ENCODE data around the gene OSBPL2. TPM values are rescaled to one million over a fixed set of nuclear protein-coding genes. Genes with fewer than 3 reads are reported as not detected.

Gene OSBPL2
- 10 to 100 TPM; 47.2 to 49.5 TPM for total RNA-seq

DNA sequence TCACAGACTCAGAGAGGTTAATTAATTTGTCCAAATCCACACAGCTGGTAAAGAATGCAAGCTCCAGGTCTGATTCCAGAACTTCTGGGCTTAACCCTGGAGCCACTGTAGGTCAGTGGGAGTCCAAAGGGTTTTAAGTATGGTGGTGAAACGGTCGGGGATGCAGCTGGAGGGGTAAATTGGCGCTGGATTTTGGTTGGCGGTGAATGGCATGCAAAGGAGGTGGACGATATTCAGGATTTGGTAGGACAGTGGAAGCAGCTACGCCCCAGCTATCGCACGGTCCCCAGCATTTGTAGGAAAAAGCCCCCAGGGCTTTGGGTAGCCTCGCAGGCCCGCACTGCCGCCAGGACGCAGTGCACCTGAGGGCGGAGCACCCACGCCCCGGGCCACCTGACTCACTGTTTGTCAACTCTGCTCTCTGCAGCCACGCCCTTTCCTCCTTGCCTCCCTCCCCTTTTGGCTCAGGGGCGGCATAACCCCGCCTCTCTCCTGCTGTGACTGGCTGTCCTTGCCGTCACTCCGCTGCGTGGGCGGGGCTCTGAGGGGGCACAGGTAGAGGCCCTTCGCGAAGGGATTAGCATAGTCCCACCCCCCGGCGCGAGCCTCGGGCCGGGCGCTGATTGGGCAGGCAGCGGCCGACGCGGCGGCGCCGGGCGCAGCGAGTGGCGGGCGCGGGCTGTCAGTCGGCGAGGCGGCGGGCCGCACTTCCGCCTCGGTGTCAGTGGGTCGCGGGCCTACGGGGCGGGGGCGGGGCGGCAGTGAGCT, at the start of gene OSBPL2:
OSBPL2 (plus strand) TSS at position 721 of the 768 bp plus-strand sequence. CDS start 17,664 bp downstream, outside the sequence.
- ATAC-seq (ENCODE audit: low read depth) (peak; percentile 98), DNase-seq (peak; percentile 100)
- H3K27ac Mint-ChIP-seq: peak within 1 kb of the TSS; percentile 77
- H3K4me3 Mint-ChIP-seq: peak within 1 kb of the TSS; percentile 75
- no peaks in the 10 kb centered on the region for H3K27me3 Mint-ChIP-seq
- POLR2A ChIA-PET: interaction anchor here (0.5 to 0.6 kb wide), 2 partner anchors 773 to 1750 kb away, joined by 3 read pairs; no protein-coding TSS in a partner anchor
- H3K4me1 Mint-ChIP-seq: peaks cover 17% of the 10 kb centered on the region
- no peaks in the 10 kb centered on the region for H3K36me3 Mint-ChIP-seq
- no peaks in the 10 kb centered on the region for H3K9me3 Mint-ChIP-seq

DNA sequence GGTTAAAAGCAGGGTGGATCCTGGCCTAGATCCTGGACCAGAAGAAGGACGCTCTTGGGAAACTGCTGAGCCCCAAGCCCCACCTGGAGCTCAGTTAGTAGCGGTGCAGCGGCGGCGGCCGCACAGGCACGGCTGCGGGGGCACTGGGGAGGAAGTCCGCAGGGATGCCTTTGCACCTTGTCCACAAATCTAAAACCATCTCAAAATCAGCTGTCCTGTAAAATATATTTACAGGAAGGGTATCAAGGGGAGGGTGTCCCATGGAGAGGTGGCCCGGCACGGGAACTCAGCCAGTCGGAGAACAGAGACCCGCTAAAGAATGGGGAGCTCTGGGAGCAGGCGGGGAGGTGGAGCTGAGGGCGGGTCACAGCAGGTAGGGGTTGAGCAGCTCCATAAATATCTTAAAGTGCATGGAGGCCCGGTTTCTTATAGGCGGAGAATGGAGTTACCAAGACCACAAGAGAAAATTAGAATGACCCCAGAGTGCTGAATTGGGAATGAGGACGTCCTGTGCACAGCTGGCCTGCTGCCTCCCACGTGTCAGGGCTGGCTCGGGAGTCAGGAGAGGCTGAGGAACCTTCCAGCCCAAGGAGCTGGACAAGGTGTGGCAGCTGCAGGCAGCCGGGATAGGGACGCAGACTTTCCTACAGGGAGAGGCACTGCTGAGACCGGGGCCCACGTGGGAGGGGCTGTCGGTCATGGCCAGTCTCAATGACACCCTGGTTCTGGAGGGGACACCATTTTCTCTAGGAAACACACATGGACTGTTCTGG, 47.5 kb upstream of the OSBPL2 start:
- Mint-ChIP-seq H3K4me1 (peaks cover 12% of the 10 kb centered on the region), H3K36me3 (peaks cover 7% of the 10 kb centered on the region), H3K9me3 (no peaks in the 10 kb centered on the region), H3K27ac (no peak overlapping the region), H3K4me3 (no peak overlapping the region), H3K27me3 (no peaks in the 10 kb centered on the region)
- ATAC-seq (ENCODE audit: low read depth): no peak
- no peak for DNase-seq
- POLR2A ChIA-PET: no interaction called here

DNA sequence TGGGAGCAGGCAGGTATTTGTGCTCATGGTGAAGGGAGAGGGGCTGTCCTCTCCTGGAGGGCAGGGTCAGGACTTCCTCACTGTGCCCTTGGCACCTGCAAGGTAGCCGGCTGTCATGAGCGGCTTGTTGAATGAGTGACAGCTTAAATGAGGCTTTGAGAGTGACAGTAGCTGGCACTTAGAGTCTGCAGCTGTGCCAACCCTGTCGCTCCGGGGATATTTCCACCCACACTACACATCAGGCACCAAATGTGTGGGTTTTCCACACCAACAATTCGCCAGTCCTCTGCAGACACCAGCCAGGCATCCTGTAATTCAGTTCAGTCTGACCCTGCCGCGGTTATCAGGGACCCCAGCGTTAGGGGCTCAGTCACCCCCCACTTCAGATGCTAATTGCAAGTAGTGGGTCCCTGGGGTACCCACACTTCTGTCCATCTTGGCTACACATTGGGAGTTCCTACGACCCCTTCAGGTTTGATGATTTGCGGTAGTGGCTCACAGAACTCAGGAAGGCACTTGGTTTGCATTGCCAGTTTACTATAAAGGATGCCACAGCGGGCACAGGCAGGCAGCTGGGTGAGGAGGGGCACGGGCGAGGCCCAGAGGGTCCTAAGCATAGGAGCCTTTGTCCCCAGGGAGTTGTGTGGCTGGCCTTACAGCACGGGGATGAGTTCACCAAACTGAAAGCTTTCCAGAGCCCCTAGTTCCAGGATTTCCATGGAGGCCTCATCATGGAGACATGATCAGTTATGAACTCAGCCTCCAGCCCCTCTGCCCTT, 46.4 kb upstream of the OSBPL2 start:
- Mint-ChIP-seq H3K9me3 (no peaks in the 10 kb centered on the region), H3K4me3 (no peak overlapping the region), H3K36me3 (peaks cover 7% of the 10 kb centered on the region), H3K4me1 (peaks cover 12% of the 10 kb centered on the region), H3K27ac (no peak overlapping the region), H3K27me3 (no peaks in the 10 kb centered on the region)
- no peak for DNase-seq
- POLR2A ChIA-PET: no interaction called here
- no peak for ATAC-seq (ENCODE audit: low read depth)

DNA sequence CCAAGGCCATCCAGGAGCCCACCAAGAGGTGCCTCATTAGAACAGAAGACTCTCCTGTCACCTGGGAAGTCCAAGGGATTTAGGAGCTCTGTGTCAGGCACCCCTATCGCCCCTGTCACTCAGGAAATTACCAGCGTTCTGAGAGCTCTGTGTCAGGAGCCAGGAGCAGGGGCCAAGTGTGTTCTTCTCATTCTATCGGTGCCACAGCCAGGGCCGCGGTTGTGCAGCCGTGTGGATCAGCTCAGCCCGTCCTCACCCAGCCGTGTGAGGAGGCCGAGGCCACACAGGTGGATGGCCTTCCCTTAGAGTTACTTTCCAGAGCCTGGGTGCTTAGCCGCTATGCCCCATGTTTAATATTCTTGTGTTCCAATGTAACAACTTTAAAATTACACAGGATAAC, 45.7 kb upstream of the OSBPL2 start:
- no peaks in the 10 kb centered on the region for H3K27me3 Mint-ChIP-seq
- no peaks in the 10 kb centered on the region for H3K9me3 Mint-ChIP-seq
- H3K36me3 Mint-ChIP-seq: peaks cover 7% of the 10 kb centered on the region
- DNase-seq (no peak), ATAC-seq (ENCODE audit: low read depth) (no peak)
- peaks cover 7% of the 10 kb centered on the region for H3K4me1 Mint-ChIP-seq
- H3K27ac Mint-ChIP-seq: no peak overlapping the region
- POLR2A ChIA-PET: no interaction called here
- no peak overlapping the region for H3K4me3 Mint-ChIP-seq

DNA sequence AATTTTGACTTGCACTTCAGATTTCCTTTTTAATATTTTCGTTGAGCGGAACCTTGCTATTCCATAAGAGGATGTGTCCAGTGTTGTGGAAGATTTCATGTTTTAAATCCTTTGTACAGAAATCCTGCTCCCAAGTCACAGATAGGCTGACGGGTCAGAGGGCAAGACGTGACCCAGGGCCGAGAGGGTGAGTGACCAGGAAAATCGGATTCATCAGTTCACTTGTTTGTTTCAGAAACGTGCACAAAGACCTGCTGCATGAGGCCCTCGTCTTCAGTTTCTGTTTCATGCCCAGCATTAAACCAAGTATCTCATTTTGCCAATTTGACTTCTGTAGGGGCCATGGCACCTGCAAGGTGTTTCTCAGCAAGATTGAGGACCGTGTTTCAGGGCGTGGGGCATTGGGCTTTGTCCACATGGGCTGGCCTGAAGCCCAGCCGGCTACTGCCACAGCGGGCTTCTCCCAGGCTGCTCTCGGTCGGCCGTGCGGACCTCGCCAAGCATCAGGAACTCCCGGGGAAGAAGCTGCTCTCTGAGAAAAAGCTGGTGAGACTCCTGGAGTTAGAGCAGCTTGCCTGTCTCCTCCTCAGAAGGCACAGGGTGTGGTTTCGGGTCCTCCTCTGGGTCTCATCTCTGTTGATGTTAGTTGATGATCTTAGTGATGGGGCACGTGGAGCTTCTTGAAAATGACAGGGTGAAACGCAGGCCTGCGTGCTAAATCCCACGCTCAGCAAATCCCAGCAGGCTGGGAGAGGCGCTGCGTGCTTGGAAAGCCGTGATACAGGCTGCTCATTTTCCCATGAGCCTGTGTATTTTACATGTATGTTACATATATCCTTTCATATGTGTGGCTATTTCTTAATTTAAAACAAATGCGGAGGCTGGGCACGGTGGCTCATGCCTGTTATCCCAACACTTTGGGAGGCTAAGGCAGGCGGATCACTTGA, 45.0 kb upstream of the OSBPL2 start:
- ATAC-seq (ENCODE audit: low read depth): no peak
- Mint-ChIP-seq H3K27ac (no peak overlapping the region), H3K4me1 (peaks cover 5% of the 10 kb centered on the region)

DNA sequence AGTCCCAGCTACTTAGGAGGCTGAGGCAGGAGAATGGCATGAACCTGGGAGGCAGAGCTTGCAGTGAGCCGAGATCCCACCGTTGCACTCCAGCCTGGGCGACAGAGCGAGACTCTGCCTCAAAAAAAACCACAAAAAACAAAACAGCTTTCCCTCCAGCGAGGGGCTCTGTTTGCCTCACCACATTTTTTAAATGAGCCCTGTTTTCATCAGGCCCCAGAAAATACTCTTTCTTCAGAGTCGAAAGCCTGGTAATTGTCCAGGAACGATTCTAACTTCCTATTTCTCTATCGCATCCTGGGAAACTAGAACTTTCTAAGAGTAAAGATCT, 43.3 kb upstream of the OSBPL2 start:
- POLR2A ChIA-PET: no interaction called here
- Mint-ChIP-seq H3K27ac (no peak overlapping the region), H3K36me3 (peaks cover 16% of the 10 kb centered on the region), H3K27me3 (no peaks in the 10 kb centered on the region), H3K4me1 (peaks cover 3% of the 10 kb centered on the region), H3K4me3 (no peak overlapping the region), H3K9me3 (no peaks in the 10 kb centered on the region)
- DNase-seq (no peak), ATAC-seq (ENCODE audit: low read depth) (no peak)

More for the DNA sequence above, 45.0 kb upstream of the OSBPL2 start:
- H3K27me3 Mint-ChIP-seq: no peaks in the 10 kb centered on the region
- no peaks in the 10 kb centered on the region for H3K9me3 Mint-ChIP-seq
- H3K36me3 Mint-ChIP-seq: peaks cover 7% of the 10 kb centered on the region
- POLR2A ChIA-PET: no interaction called here
- no peak overlapping the region for H3K4me3 Mint-ChIP-seq
- DNase-seq: no peak

DNA sequence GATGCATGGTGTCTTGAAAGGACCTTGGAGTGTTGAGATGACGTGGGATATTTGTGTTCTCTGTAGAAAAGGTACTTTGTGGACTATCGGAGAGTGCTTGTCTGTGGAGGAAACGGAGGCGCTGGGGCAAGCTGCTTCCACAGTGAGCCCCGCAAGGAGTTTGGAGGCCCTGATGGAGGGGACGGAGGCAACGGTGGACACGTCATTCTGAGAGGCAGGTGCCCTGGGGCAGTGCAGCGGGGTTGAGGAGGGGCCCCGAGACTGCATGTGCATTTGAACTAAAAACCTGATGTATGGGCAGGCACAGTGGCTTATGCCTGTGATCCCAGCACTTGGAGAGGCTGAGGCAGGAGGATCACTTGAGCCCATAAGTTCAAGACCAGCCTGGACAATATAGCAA, 42.6 kb upstream of the OSBPL2 start:
- DNase-seq (no peak), ATAC-seq (ENCODE audit: low read depth) (no peak)
- Mint-ChIP-seq H3K4me1 (peaks cover 1% of the 10 kb centered on the region), H3K9me3 (no peaks in the 10 kb centered on the region), H3K4me3 (no peak overlapping the region), H3K27me3 (no peaks in the 10 kb centered on the region), H3K27ac (no peak overlapping the region), H3K36me3 (peaks cover 18% of the 10 kb centered on the region)
- POLR2A ChIA-PET: no interaction called here

DNA sequence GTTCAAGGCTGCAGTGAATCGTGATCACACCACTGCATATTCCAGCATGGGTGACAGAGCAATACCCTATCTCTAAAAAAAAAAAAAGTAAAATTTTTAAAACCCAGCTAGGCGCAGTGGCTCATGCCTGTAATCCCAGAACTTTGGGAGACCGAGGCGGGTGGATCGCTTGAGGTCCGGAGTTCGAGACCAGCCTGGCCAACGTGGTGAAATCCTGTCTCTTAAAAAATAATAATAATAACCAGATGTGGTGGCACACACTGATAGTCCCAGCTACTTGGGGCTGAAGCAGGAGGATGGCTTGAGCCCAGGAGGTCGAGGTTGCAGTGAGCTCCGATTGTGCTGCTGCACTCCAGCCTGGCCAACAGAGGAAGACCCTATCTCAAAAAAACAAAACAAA, 42.0 kb upstream of the OSBPL2 start:
- no peaks in the 10 kb centered on the region for H3K9me3 Mint-ChIP-seq
- POLR2A ChIA-PET: interaction anchor here (0.7 kb wide), 1 partner anchor 83 kb away, joined by 3 read pairs; no protein-coding TSS in a partner anchor
- no peaks in the 10 kb centered on the region for H3K27me3 Mint-ChIP-seq
- H3K4me1 Mint-ChIP-seq: peaks cover 1% of the 10 kb centered on the region
- no peak overlapping the region for H3K4me3 Mint-ChIP-seq
- H3K27ac Mint-ChIP-seq: no peak overlapping the region
- ATAC-seq (ENCODE audit: low read depth) (no peak), DNase-seq (no peak)
- peaks cover 18% of the 10 kb centered on the region for H3K36me3 Mint-ChIP-seq

DNA sequence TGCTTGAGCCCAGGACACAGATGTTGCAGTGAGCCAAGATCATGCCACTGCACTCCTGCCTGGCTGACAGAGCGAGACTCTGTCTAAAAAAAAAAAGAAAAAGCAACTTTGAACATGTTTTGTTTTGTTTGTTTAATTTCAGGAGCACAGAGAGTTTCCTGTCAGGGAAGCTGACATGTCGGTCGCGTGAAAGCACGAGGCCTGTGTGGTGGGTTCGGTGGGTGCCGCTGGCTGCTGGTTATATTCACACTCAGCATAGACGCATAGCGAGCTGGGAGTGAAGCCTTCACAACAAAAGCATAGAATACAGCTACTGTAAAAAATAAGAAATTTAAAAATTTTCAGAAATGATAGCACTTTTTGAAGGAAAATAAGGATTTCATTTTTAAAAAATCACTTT, 41.0 kb upstream of the OSBPL2 start:
- no peak for ATAC-seq (ENCODE audit: low read depth)
- no peak for DNase-seq
- H3K4me1 Mint-ChIP-seq: peaks cover 3% of the 10 kb centered on the region
- no peaks in the 10 kb centered on the region for H3K9me3 Mint-ChIP-seq
- POLR2A ChIA-PET: no interaction called here
- H3K27me3 Mint-ChIP-seq: no peaks in the 10 kb centered on the region
- no peak overlapping the region for H3K4me3 Mint-ChIP-seq
- no peak overlapping the region for H3K27ac Mint-ChIP-seq
- H3K36me3 Mint-ChIP-seq: peaks cover 18% of the 10 kb centered on the region

DNA sequence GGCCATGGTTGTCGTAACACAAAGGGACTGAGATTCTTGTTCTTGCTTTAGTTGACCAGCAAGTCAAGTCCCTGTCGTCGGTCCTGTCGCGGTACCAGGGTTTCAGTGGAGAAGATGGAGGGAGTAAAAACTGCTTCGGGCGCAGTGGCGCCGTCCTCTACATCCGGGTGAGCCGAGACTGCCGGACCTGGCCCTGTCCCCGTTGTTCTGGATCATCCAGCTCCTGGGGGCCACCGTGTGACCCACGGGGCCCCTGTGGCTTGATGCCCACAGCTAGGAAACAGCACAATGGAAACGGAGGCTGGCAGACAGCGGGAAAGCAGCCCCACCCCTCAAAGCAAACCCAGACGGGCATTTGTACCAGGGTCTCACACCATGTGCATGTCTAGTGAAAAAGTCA, 40.5 kb upstream of the OSBPL2 start:
- peaks cover 18% of the 10 kb centered on the region for H3K36me3 Mint-ChIP-seq
- DNase-seq (no peak), ATAC-seq (ENCODE audit: low read depth) (no peak)
- POLR2A ChIA-PET: no interaction called here
- H3K4me1 Mint-ChIP-seq: peaks cover 3% of the 10 kb centered on the region
- H3K27me3 Mint-ChIP-seq: no peaks in the 10 kb centered on the region
- no peaks in the 10 kb centered on the region for H3K9me3 Mint-ChIP-seq
- H3K4me3 Mint-ChIP-seq: no peak overlapping the region
- H3K27ac Mint-ChIP-seq: no peak overlapping the region

DNA sequence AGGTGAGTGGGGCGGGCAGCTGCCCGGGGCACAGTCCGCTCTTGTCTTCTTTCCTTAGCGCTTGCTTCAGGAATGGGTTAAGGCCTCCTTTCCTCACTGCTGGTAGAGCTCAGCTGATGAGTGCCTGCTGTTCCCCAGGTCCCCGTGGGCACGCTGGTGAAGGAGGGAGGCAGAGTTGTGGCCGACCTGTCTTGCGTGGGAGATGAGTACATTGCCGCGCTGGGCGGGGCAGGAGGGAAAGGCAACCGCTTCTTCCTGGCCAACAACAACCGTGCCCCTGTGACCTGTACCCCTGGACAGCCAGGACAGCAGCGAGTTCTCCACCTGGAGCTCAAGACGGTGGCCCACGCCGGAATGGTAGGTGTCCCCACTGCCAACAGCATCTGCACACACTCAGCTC, 39.8 kb upstream of the OSBPL2 start:
- ATAC-seq (ENCODE audit: low read depth): no peak
- POLR2A ChIA-PET: no interaction called here
- DNase-seq: no peak
- H3K27ac Mint-ChIP-seq: no peak overlapping the region
- no peaks in the 10 kb centered on the region for H3K27me3 Mint-ChIP-seq
- H3K4me1 Mint-ChIP-seq: peaks cover 3% of the 10 kb centered on the region
- H3K4me3 Mint-ChIP-seq: no peak overlapping the region
- H3K9me3 Mint-ChIP-seq: no peaks in the 10 kb centered on the region
- peaks cover 22% of the 10 kb centered on the region for H3K36me3 Mint-ChIP-seq

DNA sequence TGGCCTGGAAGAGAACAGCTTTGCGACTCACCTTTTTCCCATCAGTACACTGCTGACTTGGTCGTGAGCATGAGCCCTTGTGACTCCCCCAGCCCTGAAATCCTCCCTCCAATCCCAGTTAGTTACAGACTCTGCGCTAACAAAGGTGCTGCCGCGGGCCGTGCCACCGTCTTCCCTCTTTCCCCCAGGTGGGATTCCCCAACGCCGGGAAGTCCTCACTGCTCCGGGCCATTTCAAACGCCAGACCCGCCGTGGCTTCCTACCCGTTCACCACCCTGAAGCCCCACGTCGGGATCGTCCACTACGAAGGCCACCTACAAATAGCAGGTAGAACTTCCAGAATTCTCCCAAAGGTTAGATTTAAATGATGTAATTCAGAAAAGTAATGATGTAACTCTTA, 39.4 kb upstream of the OSBPL2 start:
- ATAC-seq (ENCODE audit: low read depth) (no peak), DNase-seq (no peak)
- Mint-ChIP-seq H3K4me3 (no peak overlapping the region), H3K9me3 (no peaks in the 10 kb centered on the region), H3K36me3 (peaks cover 22% of the 10 kb centered on the region), H3K27me3 (no peaks in the 10 kb centered on the region), H3K4me1 (peaks cover 3% of the 10 kb centered on the region), H3K27ac (no peak overlapping the region)
- POLR2A ChIA-PET: interaction anchor here (0.7 kb wide), 1 partner anchor 383 kb away, joined by 3 read pairs; no protein-coding TSS in a partner anchor

Measured in activated naive CD8-positive, alpha-beta T cell treated with anti-CD3 and anti-CD28 coated beads, Interleukin-2, amount 10 ng/mL, durations not matched to agents 7 days and 5 days (primary cell).